Spleen (tissue), 7 donors: Measurements from ENCODE around the gene NCAPG2.

Source experiments
- POLR2A ChIP-seq, 3 donors: fragments of 450-650 bp; IDR thresholded peaks; one replicate each; pipeline ENCODE4 v1.5.1; 2017; ENCODE audit warnings: antibody characterized with exemption in 3 of 3, mild to moderate bottlenecking in 1 of 3
- TF ChIP-seq, protein P1 (sequence below), 11 experiments: fragments of 200-600 bp in 7 of 11; fragments of 450-650 bp in 4 of 11; sonication (generic) in 4 of 11; IDR thresholded peaks in 8 of 11; conservative IDR thresholded peaks in 3 of 11; 1 replicate in 7 of 11; 2 replicates in 4 of 11; pipeline versions ENCODE4 v1.4.0 to v1.8.0; 2016 to 2021; ENCODE audit warnings: antibody characterized with exemption in 11 of 11, inconsistent platforms in 4 of 11, mild to moderate bottlenecking in 1 of 11
- donor health status: DM: no; HTN: no; CAD: no; lungs with moderate emphysema.
- donor health status: DM: no; HTN: no; CAD: no.
- donor health status: DM: no; HTN: no; CAD: no.

GRCh38 chr7:158663428-158663741 lies 41.2 kb downstream of the NCAPG2 start:
- TF ChIP-seq, protein P1, sequence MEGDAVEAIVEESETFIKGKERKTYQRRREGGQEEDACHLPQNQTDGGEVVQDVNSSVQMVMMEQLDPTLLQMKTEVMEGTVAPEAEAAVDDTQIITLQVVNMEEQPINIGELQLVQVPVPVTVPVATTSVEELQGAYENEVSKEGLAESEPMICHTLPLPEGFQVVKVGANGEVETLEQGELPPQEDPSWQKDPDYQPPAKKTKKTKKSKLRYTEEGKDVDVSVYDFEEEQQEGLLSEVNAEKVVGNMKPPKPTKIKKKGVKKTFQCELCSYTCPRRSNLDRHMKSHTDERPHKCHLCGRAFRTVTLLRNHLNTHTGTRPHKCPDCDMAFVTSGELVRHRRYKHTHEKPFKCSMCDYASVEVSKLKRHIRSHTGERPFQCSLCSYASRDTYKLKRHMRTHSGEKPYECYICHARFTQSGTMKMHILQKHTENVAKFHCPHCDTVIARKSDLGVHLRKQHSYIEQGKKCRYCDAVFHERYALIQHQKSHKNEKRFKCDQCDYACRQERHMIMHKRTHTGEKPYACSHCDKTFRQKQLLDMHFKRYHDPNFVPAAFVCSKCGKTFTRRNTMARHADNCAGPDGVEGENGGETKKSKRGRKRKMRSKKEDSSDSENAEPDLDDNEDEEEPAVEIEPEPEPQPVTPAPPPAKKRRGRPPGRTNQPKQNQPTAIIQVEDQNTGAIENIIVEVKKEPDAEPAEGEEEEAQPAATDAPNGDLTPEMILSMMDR (IDR thresholded peaks at IDR 0.05 in 8 of 11, conservative IDR thresholded peaks at IDR 0.05 in 3 of 11), result no peak
- no peak for TF ChIP-seq POLR2A (IDR thresholded peaks at IDR 0.05)
